Glutamatergic neuron (in vitro differentiated cells): ENCODE measurements around the gene ADGRL2. TPM values are rescaled to one million over a fixed set of nuclear protein-coding genes. Genes with fewer than 3 reads are reported as not detected.

Source experiments
- DNase-seq: peaks from one replicate; pipeline ENCODE4 v3.0.0; 2022
- H3K27ac Mint-ChIP-seq: one replicate; pipeline ENCODE4 v1.8.0; 2020; ENCODE audit warnings: mild to moderate bottlenecking, mixed read lengths, inconsistent platforms; ENCODE audit not compliant: unreplicated experiment
- H3K27me3 Mint-ChIP-seq: one replicate; pipeline ENCODE4 v1.8.0; 2020; ENCODE audit warnings: mild to moderate bottlenecking, moderate library complexity, mixed read lengths, inconsistent platforms; ENCODE audit not compliant: unreplicated experiment
- H3K36me3 Mint-ChIP-seq: one replicate; pipeline ENCODE4 v1.8.0; 2020; ENCODE audit warnings: mild to moderate bottlenecking, mixed read lengths, inconsistent platforms; ENCODE audit not compliant: unreplicated experiment
- H3K4me1 Mint-ChIP-seq: one replicate; pipeline ENCODE4 v1.8.0; 2020; ENCODE audit warnings: mild to moderate bottlenecking, low read depth, mixed read lengths, inconsistent platforms; ENCODE audit not compliant: unreplicated experiment
- H3K4me3 Mint-ChIP-seq: one replicate; pipeline ENCODE4 v1.8.0; 2020; ENCODE audit warnings: mild to moderate bottlenecking, mixed read lengths, inconsistent platforms; ENCODE audit not compliant: unreplicated experiment
- H3K9me3 Mint-ChIP-seq: one replicate; pipeline ENCODE4 v1.8.0; 2020; ENCODE audit warnings: mild to moderate bottlenecking, moderate library complexity, mixed read lengths, inconsistent platforms; ENCODE audit not compliant: unreplicated experiment
- total RNA-seq: library from RNA; stranded (reverse); fragmentation: NEBNext Ultra II Directional; extraction: Animal tissue kit (Norgen Biotek cat#: 25700); gene quantifications from one replicate; pipeline ENCODE4 v1.2.1, GENCODE V29; 2021; ENCODE audit not compliant: unreplicated experiment
- TF ChIP-seq, protein P1 (sequence below): fragments of 200-600 bp; sonication (generic); IDR thresholded peaks from one replicate; pipeline ENCODE4 v1.5.0; 2021; ENCODE audit not compliant: partially characterized antibody, unreplicated experiment

Gene ADGRL2
- total RNA-seq, 1 donor from 2014 or later, result 71.2 TPM

DNA sequence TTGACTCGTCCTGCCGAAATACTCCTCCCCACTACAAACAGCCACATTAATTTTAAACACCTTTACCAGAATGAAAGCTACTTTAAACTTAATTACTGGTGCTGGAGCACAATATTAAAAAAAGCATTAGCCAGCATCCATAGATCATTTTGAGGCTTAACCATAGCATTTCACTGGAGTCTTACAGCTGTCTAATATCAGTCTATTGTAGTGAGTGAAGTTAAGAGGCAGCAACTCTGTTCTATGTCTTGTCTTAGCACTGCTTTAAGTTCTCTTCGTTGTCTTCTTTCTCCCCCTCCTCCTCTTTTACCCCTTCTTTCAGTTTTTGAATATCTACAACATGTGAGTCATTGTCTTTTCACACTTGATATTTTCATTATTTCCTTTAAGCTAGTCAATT lies 49.3 kb downstream of the ADGRL2 start:
- TF ChIP-seq, protein P1, sequence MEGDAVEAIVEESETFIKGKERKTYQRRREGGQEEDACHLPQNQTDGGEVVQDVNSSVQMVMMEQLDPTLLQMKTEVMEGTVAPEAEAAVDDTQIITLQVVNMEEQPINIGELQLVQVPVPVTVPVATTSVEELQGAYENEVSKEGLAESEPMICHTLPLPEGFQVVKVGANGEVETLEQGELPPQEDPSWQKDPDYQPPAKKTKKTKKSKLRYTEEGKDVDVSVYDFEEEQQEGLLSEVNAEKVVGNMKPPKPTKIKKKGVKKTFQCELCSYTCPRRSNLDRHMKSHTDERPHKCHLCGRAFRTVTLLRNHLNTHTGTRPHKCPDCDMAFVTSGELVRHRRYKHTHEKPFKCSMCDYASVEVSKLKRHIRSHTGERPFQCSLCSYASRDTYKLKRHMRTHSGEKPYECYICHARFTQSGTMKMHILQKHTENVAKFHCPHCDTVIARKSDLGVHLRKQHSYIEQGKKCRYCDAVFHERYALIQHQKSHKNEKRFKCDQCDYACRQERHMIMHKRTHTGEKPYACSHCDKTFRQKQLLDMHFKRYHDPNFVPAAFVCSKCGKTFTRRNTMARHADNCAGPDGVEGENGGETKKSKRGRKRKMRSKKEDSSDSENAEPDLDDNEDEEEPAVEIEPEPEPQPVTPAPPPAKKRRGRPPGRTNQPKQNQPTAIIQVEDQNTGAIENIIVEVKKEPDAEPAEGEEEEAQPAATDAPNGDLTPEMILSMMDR, result no peak
- H3K36me3 Mint-ChIP-seq, result no peaks in the 10 kb centered on the region
- DNase-seq, result no peak

DNA sequence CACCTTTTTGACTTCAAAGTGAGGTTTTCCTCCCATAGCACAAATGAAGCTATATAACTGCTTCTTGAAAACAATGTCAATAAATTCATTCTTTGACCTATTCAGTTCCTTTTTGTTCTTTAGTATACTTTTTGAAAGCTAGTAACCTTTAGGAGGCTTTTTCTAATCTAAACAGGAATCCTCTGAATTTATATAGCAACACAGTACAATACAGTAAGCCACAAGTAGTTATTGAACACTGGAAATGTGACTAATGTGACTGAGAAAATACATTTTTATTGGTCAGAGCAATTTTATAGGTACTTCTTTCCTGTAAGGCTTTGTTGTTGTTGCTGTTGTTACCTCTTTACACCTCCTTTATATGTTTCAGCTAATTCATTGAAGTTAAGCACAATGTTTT lies 49.8 kb downstream of the ADGRL2 start:
- no peak overlapping the region for H3K4me3 Mint-ChIP-seq
- DNase-seq, result no peak
- H3K27me3 Mint-ChIP-seq, result no peaks in the 10 kb centered on the region
- no peaks in the 10 kb centered on the region for H3K36me3 Mint-ChIP-seq
- no peak overlapping the region for H3K27ac Mint-ChIP-seq
- H3K9me3 Mint-ChIP-seq, result no peaks in the 10 kb centered on the region
- TF ChIP-seq, protein P1, result no peak
- peaks cover 14% of the 10 kb centered on the region for H3K4me1 Mint-ChIP-seq

More for the DNA sequence above, 49.3 kb downstream of the ADGRL2 start:
- H3K4me1 Mint-ChIP-seq, result peaks cover 14% of the 10 kb centered on the region
- no peaks in the 10 kb centered on the region for H3K27me3 Mint-ChIP-seq
- no peaks in the 10 kb centered on the region for H3K9me3 Mint-ChIP-seq
- H3K4me3 Mint-ChIP-seq, result no peak overlapping the region
- peak overlapping the region; percentile 7 for H3K27ac Mint-ChIP-seq

GRCh38 chr1:81851217-81851616 lies 50.5 kb downstream of the ADGRL2 start:
- Mint-ChIP-seq H3K4me1 (peaks cover 17% of the 10 kb centered on the region), H3K36me3 (no peaks in the 10 kb centered on the region), H3K27me3 (no peaks in the 10 kb centered on the region), H3K27ac (no peak overlapping the region), H3K9me3 (no peaks in the 10 kb centered on the region), H3K4me3 (no peak overlapping the region)
- no peak for DNase-seq
- TF ChIP-seq, protein P1, result no peak

- H3K4me1 Mint-ChIP-seq, result peaks cover 17% of the 10 kb centered on the region
- H3K36me3 Mint-ChIP-seq, result no peaks in the 10 kb centered on the region
- DNase-seq, result no peak
- H3K4me3 Mint-ChIP-seq, result no peak overlapping the region
- H3K27ac Mint-ChIP-seq, result no peak overlapping the region
- TF ChIP-seq, protein P1, result no peak
- H3K27me3 Mint-ChIP-seq, result no peaks in the 10 kb centered on the region
- H3K9me3 Mint-ChIP-seq, result no peaks in the 10 kb centered on the region
Measured at GRCh38 chr1:81852961-81853360, 52.2 kb downstream of the ADGRL2 start.

DNA sequence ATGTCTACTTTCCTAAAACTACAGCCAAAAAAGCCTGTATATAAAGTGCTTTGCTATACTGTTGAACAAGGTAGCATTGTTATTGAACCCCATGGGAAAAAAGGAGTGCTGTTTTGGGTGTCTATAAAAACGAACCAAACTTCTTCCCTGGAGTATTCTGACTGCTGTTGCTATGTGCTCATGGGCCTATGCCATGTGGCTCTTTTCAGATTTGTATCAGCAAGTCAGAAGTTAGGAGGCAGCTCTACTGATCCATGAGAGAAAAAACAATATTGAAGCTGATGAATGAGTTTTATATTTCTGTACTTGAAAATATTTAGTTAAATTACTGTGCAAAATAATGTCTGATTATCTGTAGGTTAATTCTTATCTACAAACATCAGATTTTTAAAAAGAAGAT lies 66.5 kb downstream of the ADGRL2 start:
- Mint-ChIP-seq H3K27me3 (no peaks in the 10 kb centered on the region), H3K36me3 (no peaks in the 10 kb centered on the region), H3K4me1 (peaks cover 3% of the 10 kb centered on the region), H3K9me3 (peaks cover 1% of the 10 kb centered on the region), H3K4me3 (no peak overlapping the region), H3K27ac (no peak overlapping the region)
- no peak for DNase-seq
- TF ChIP-seq, protein P1, result no peak
